Small intestine (tissue), 7 donors: ENCODE data around the gene GALNT9. TPM values are rescaled to one million over a fixed set of nuclear protein-coding genes. Genes with fewer than 3 reads are reported as not detected.

Source experiments
- DNase-seq, 2 donors: peaks; one replicate each; pipeline versions ENCODE4 v3.0.0 to v3.0.0-alpha.2; 2013
- FAIRE-seq: peaks from 2 replicates; lab custom pipeline; 2012; peaks lifted over from hg19 to GRCh38; lab: Jason Lieb, UNC
- H3K27ac ChIP-seq, 3 donors: one replicate each; pipeline ENCODE4 v1.5.1; 2013; ENCODE audit warnings: low read length in 2 of 3, mild to moderate bottlenecking in 2 of 3, control low read depth in 1 of 3, inconsistent platforms in 1 of 3, low read depth in 1 of 3, moderate library complexity in 1 of 3
- H3K27me3 ChIP-seq, 3 donors: one replicate each; pipeline ENCODE4 v1.6.1; 2013; ENCODE audit warnings: low read length in 3 of 3, inconsistent platforms in 1 of 3; ENCODE audit not compliant: control insufficient read depth in 3 of 3, insufficient read depth in 3 of 3
- H3K36me3 ChIP-seq, 3 donors: one replicate each; pipeline ENCODE4 v1.6.1; 2013; ENCODE audit warnings: low read length in 3 of 3, inconsistent platforms in 1 of 3, low read depth in 1 of 3, mild to moderate bottlenecking in 1 of 3, moderate library complexity in 1 of 3; ENCODE audit not compliant: control insufficient read depth in 3 of 3, insufficient read depth in 2 of 3
- H3K4me1 ChIP-seq, 3 donors: one replicate each; pipeline ENCODE4 v1.6.1; 2013; ENCODE audit warnings: low read length in 2 of 3, inconsistent platforms in 1 of 3, low read depth in 1 of 3, mild to moderate bottlenecking in 1 of 3, moderate library complexity in 1 of 3; ENCODE audit not compliant: control insufficient read depth in 3 of 3, insufficient read depth in 2 of 3
- H3K4me3 ChIP-seq, 3 donors: one replicate each; pipeline ENCODE4 v1.5.1; 2013; ENCODE audit warnings: low read length in 3 of 3, control low read depth in 1 of 3, inconsistent platforms in 1 of 3, low read depth in 1 of 3, mild to moderate bottlenecking in 1 of 3, moderate library complexity in 1 of 3
- H3K9me3 ChIP-seq, 2 donors: one replicate each; pipeline ENCODE4 v1.6.1; 2013; ENCODE audit warnings: low read depth in 1 of 2, low read length in 1 of 2; ENCODE audit not compliant: control insufficient read depth in 2 of 2, insufficient read depth in 1 of 2
- WGBS, 3 donors: extraction: QIAGEN DNeasy Blood & Tissue Kit; methylation state at CpG; one replicate each; pipeline ENCODE4 v1.1.7; 2013; 5-methylcytosine and 5-hydroxymethylcytosine counted together
- polyA plus RNA-seq, 4 donors: library from polyadenylated mRNA; stranded (reverse) in 3 of 4; unstranded in 1 of 4; fragments of 200-250 nt in 3 of 4; fragments of 120-200 nt in 1 of 4; gene quantifications; one replicate each; pipeline versions ENCODE4 v1.2.1 to v1.2.3, GENCODE V29; 2013
- donor health status: healthy with polysubstance abuse.
- donor health status: control.
- donor health status: control.
- donor health status: Bipolar disorder and iron deficiency.
- donor health status: healthy.

GALNT9 gene
- polyA plus RNA-seq, 4 donors, result 0.79 to 2.6 TPM; not detected in 2

- Histone ChIP-seq H3K27ac (no peak overlapping the region), H3K4me1 (no peaks in the 10 kb centered on the region), H3K36me3 (no peaks in the 10 kb centered on the region), H3K9me3 (no peaks in the 10 kb centered on the region), H3K4me3 (no peak overlapping the region), H3K27me3 (peaks cover 0 to 24% (median 0%) of the 10 kb centered on the region in 3 donors)
- 50 to 77% (median 63%) methylated on average over 18 to 20 of the region's 20 CpGs for WGBS, 3 donors
- DNase-seq (no peak), FAIRE-seq (no peak)
These were observed 7.9 kb downstream of the GALNT9 start for GRCh38 chr12:132321321-132322118.

GRCh38 chr12:132320767-132321211, 8.6 kb downstream of the GALNT9 start:
- peaks cover 0 to 18% (median 0%) of the 10 kb centered on the region in 3 donors for H3K27me3 ChIP-seq
- H3K4me1 ChIP-seq, result no peaks in the 10 kb centered on the region
- H3K36me3 ChIP-seq, result no peaks in the 10 kb centered on the region
- DNase-seq (no peak), FAIRE-seq (no peak)
- no peak overlapping the region for H3K27ac ChIP-seq
- H3K4me3 ChIP-seq, result no peak overlapping the region
- 68 to 83% (median 80%) methylated on average over 19 to 23 of the region's 23 CpGs for WGBS, 3 donors
- no peaks in the 10 kb centered on the region for H3K9me3 ChIP-seq

GRCh38 chr12:132319991-132320570, 9.3 kb downstream of the GALNT9 start:
- 80 to 84% (median 84%) methylated on average over 29 of the region's 29 CpGs for WGBS, 3 donors
- DNase-seq (no peak), FAIRE-seq (no peak)
- Histone ChIP-seq H3K36me3 (no peaks in the 10 kb centered on the region), H3K4me1 (no peaks in the 10 kb centered on the region), H3K4me3 (no peak overlapping the region), H3K9me3 (no peaks in the 10 kb centered on the region), H3K27ac (no peak overlapping the region), H3K27me3 (peaks cover 0 to 18% (median 0%) of the 10 kb centered on the region in 3 donors)

GRCh38 chr12:132319359-132319950, 9.9 kb downstream of the GALNT9 start:
- no peaks in the 10 kb centered on the region for H3K4me1 ChIP-seq
- peaks cover 0 to 18% (median 0%) of the 10 kb centered on the region in 3 donors for H3K27me3 ChIP-seq
- no peak overlapping the region for H3K4me3 ChIP-seq
- no peak overlapping the region for H3K27ac ChIP-seq
- no peak for FAIRE-seq
- no peaks in the 10 kb centered on the region for H3K9me3 ChIP-seq
- DNase-seq, result no peak
- H3K36me3 ChIP-seq, result no peaks in the 10 kb centered on the region
- WGBS, 3 donors, result 61 to 70% (median 63%) methylated on average over 30 of the region's 30 CpGs

GRCh38 chr12:132318618-132319033, 10.8 kb downstream of the GALNT9 start:
- no peak overlapping the region for H3K4me3 ChIP-seq
- no peak overlapping the region for H3K27ac ChIP-seq
- no peak for DNase-seq
- 75 to 80% (median 78%) methylated on average over 18 to 19 of the region's 19 CpGs for WGBS, 3 donors
- peaks cover 0 to 16% (median 0%) of the 10 kb centered on the region in 3 donors for H3K27me3 ChIP-seq
- H3K36me3 ChIP-seq, result no peaks in the 10 kb centered on the region
- FAIRE-seq, result no peak
- no peaks in the 10 kb centered on the region for H3K4me1 ChIP-seq
- H3K9me3 ChIP-seq, result no peaks in the 10 kb centered on the region

- no peaks in the 10 kb centered on the region for H3K4me1 ChIP-seq
- H3K27ac ChIP-seq, result no peak overlapping the region
- no peak for DNase-seq
- 85 to 88% (median 87%) methylated on average over 9 to 10 of the region's 10 CpGs for WGBS, 3 donors
- H3K36me3 ChIP-seq, result no peaks in the 10 kb centered on the region
- no peak overlapping the region for H3K4me3 ChIP-seq
- FAIRE-seq, result no peak
- no peaks in the 10 kb centered on the region for H3K9me3 ChIP-seq
- peaks cover 0 to 11% (median 0%) of the 10 kb centered on the region in 3 donors for H3K27me3 ChIP-seq
These were observed 11.3 kb downstream of the GALNT9 start for GRCh38 chr12:132318135-132318534.

GRCh38 chr12:132317233-132317938, 12.0 kb downstream of the GALNT9 start:
- no peak for FAIRE-seq
- Histone ChIP-seq H3K27ac (no peak overlapping the region), H3K36me3 (no peaks in the 10 kb centered on the region), H3K9me3 (peaks cover 0 to 4% of the 10 kb centered on the region in 2 donors), H3K4me1 (no peaks in the 10 kb centered on the region), H3K27me3 (peaks cover 0 to 4% (median 0%) of the 10 kb centered on the region in 3 donors), H3K4me3 (no peak overlapping the region)
- DNase-seq, result no peak
- 60 to 75% (median 68%) methylated on average over 19 of the region's 19 CpGs for WGBS, 3 donors
